GM21786 (cell line): Measurements from ENCODE around the gene SLC2A5.
"Not testable (repeated sequence)": the region's sequence is repeated elsewhere in the genome, so short reads cannot be mapped to it uniquely, and the experiment has no call there.

Source experiments
- ATAC-seq: cut with Tn5 transposase; IDR thresholded peaks from one replicate; pipeline ENCODE4 v1.9.1; 2021; ENCODE audit not compliant: unreplicated experiment

The SLC2A5 gene

GRCh38 chr1:9038881-9039760 is 30.3 kb downstream of the SLC2A5 start:
- no peak for ATAC-seq

GRCh38 chr1:9038338-9038650 is 31.1 kb downstream of the SLC2A5 start:
- no peak for ATAC-seq

- ATAC-seq: no peak
These were observed 31.7 kb downstream of the SLC2A5 start for GRCh38 chr1:9037476-9038337.

GRCh38 chr1:9035226-9035625 is 34.2 kb downstream of the SLC2A5 start:
- ATAC-seq: no peak

GRCh38 chr1:9033363-9033762 is 36.1 kb downstream of the SLC2A5 start:
- no peak for ATAC-seq

GRCh38 chr1:9031484-9032259 is 37.8 kb downstream of the SLC2A5 start:
- no peak for ATAC-seq

- ATAC-seq: not testable (repeated sequence)
These were observed 38.4 kb downstream of the SLC2A5 start for GRCh38 chr1:9031077-9031476.

GRCh38 chr1:9028921-9029705 is 40.3 kb downstream of the SLC2A5 start:
- no peak for ATAC-seq

- no peak for ATAC-seq
These were observed 42.1 kb downstream of the SLC2A5 start for GRCh38 chr1:9027307-9027706.

- ATAC-seq: no peak
These were observed 44.0 kb downstream of the SLC2A5 start for GRCh38 chr1:9025449-9025848.

- no peak for ATAC-seq
These were observed 44.6 kb downstream of the SLC2A5 start for GRCh38 chr1:9024837-9025236.

- ATAC-seq: no peak
These were observed 46.7 kb downstream of the SLC2A5 start for GRCh38 chr1:9022773-9023172.

GRCh38 chr1:9022026-9022738 is 47.3 kb downstream of the SLC2A5 start:
- not testable (repeated sequence) for ATAC-seq

- ATAC-seq: no peak
These were observed 49.1 kb downstream of the SLC2A5 start for GRCh38 chr1:9020305-9020704.

GRCh38 chr1:9019896-9020295 is 49.5 kb downstream of the SLC2A5 start:
- no peak for ATAC-seq

GRCh38 chr1:9018333-9018732 is 51.1 kb downstream of the SLC2A5 start:
- ATAC-seq: no peak

GRCh38 chr1:9016455-9016854 is 53.0 kb downstream of the SLC2A5 start:
- no peak for ATAC-seq

GRCh38 chr1:9014475-9015375 is 54.7 kb downstream of the SLC2A5 start:
- ATAC-seq: no peak

- no peak for ATAC-seq
These were observed 55.6 kb downstream of the SLC2A5 start for GRCh38 chr1:9013819-9014218.
